ENCODE results near the gene HOXC10. TPM values are rescaled to one million over a fixed set of nuclear protein-coding genes. Genes with fewer than 3 reads are reported as not detected.

Gene HOXC10
- total RNA-seq, 6 experiments from 2014 or later, result 0.33 to 1.4 (median 1.3) TPM; not detected in 1

GRCh38 chr12:53961025-53961761, 23.8 kb upstream of the HOXC10 start:
- Mint-ChIP-seq H3K27ac (no peak overlapping the region), H3K27me3 (ENCODE audit: insufficient read depth) (peaks cover 64% of the 10 kb centered on the region), H3K4me3 (no peak overlapping the region), H3K9me3 (no peaks in the 10 kb centered on the region), H3K36me3 (ENCODE audit: low read depth) (0 out of 2 replicates have a peak, but pooled peaks cover under 1% of the 10 kb centered on the region), H3K4me1 (ENCODE audit: low read depth) (peaks cover 20% of the 10 kb centered on the region)
- no peak for DNase-seq
- TF ChIP-seq CTCF (IDR thresholded peaks at IDR 0.05), result no peak

- peak overlapping the region; percentile 81; the same call in 1 of the 2 replicates for H3K27ac Mint-ChIP-seq
- DNase-seq, result no peak
- H3K4me3 Mint-ChIP-seq, result peak overlapping the region; percentile 81; the same call in 1 of the 2 replicates
- TF ChIP-seq CTCF (IDR thresholded peaks at IDR 0.05), result no peak
- H3K4me1 Mint-ChIP-seq (ENCODE audit: low read depth), result peaks cover 24% of the 10 kb centered on the region
- peaks cover 68% of the 10 kb centered on the region for H3K27me3 Mint-ChIP-seq (ENCODE audit: insufficient read depth)
- no peaks in the 10 kb centered on the region for H3K36me3 Mint-ChIP-seq (ENCODE audit: low read depth)
- H3K9me3 Mint-ChIP-seq, result no peaks in the 10 kb centered on the region
Observed at GRCh38 chr12:53963005-53963404, 21.9 kb upstream of the HOXC10 start.

- no peaks in the 10 kb centered on the region for H3K36me3 Mint-ChIP-seq (ENCODE audit: low read depth)
- no peak for DNase-seq
- peaks cover 67% of the 10 kb centered on the region for H3K27me3 Mint-ChIP-seq (ENCODE audit: insufficient read depth)
- peaks cover 24% of the 10 kb centered on the region for H3K4me1 Mint-ChIP-seq (ENCODE audit: low read depth)
- H3K27ac Mint-ChIP-seq, result peak overlapping the region; percentile 81; the same call in 1 of the 2 replicates
- no peaks in the 10 kb centered on the region for H3K9me3 Mint-ChIP-seq
- H3K4me3 Mint-ChIP-seq, result peak overlapping the region; percentile 81
- TF ChIP-seq CTCF (IDR thresholded peaks at IDR 0.05), result no peak
Observed at GRCh38 chr12:53963434-53964314, 21.3 kb upstream of the HOXC10 start.

- Mint-ChIP-seq H3K36me3 (ENCODE audit: low read depth) (no peaks in the 10 kb centered on the region), H3K4me1 (ENCODE audit: low read depth) (peaks cover 24% of the 10 kb centered on the region), H3K9me3 (no peaks in the 10 kb centered on the region), H3K4me3 (peak overlapping the region; percentile 81; the same call in 1 of the 2 replicates), H3K27ac (peak overlapping the region; percentile 81; the same call in 1 of the 2 replicates), H3K27me3 (ENCODE audit: insufficient read depth) (peaks cover 64% of the 10 kb centered on the region)
- DNase-seq, result no peak
- TF ChIP-seq CTCF (IDR thresholded peaks at IDR 0.05), result no peak
Observed at GRCh38 chr12:53964315-53964713, 20.6 kb upstream of the HOXC10 start.

GRCh38 chr12:53965281-53966084, 19.5 kb upstream of the HOXC10 start:
- no peaks in the 10 kb centered on the region for H3K9me3 Mint-ChIP-seq
- peaks cover 59% of the 10 kb centered on the region for H3K27me3 Mint-ChIP-seq (ENCODE audit: insufficient read depth)
- H3K27ac Mint-ChIP-seq, result peak overlapping the region; percentile 81; the same call in 1 of the 2 replicates
- no peak for DNase-seq
- H3K4me3 Mint-ChIP-seq, result peak overlapping the region; percentile 81
- no peak for TF ChIP-seq CTCF (IDR thresholded peaks at IDR 0.05)
- peaks cover 24% of the 10 kb centered on the region for H3K4me1 Mint-ChIP-seq (ENCODE audit: low read depth)
- no peaks in the 10 kb centered on the region for H3K36me3 Mint-ChIP-seq (ENCODE audit: low read depth)

All from HFFc6 (cell line).